K562 (cell line): ENCODE results near the gene ARMC8. TPM values are rescaled to one million over a fixed set of nuclear protein-coding genes. Genes with fewer than 3 reads are reported as not detected.

Experiments
- ASH1L ChIP-seq: fragments of 450-650 bp; IDR thresholded peaks from 2 replicates; pipeline ENCODE4 v1.6.1; 2018; ENCODE audit warnings: borderline replicate concordance, mild to moderate bottlenecking, low read depth; ENCODE audit not compliant: partially characterized antibody
- CBX2 ChIP-seq: fragments of 200-600 bp; sonication (generic); IDR thresholded peaks from one replicate; pipeline ENCODE4 v1.6.1; 2012; ENCODE audit warnings: mild to moderate bottlenecking, low read length, inconsistent platforms; ENCODE audit not compliant: insufficient read depth, poor library complexity, severe bottlenecking
- CEBPB ChIP-seq: fragments of 450-650 bp; IDR thresholded peaks from 2 replicates; pipeline ENCODE4 v1.6.1; 2016; ENCODE audit warnings: missing genetic modification characterization, missing compliant biosample characterization
- LCOR ChIP-seq: sonication (generic); formaldehyde crosslinking; IDR thresholded peaks from 2 replicates; pipeline ENCODE4 v1.8.0; 2022; ENCODE audit warnings: mild to moderate bottlenecking, missing genetic modification reagents
- MBD2 ChIP-seq: sonication (generic); IDR thresholded peaks from 2 replicates; pipeline ENCODE4 v1.6.1; 2016; ENCODE audit warnings: low read depth, borderline replicate concordance
- MED1 ChIP-seq: sonication (generic); formaldehyde crosslinking; IDR thresholded peaks from 2 replicates; pipeline ENCODE4 v1.8.1; 2023; ENCODE audit warnings: missing genetic modification reagents, borderline replicate concordance
- PRPF4 ChIP-seq: fragments of 200-400 bp; formaldehyde crosslinking; IDR thresholded peaks from one replicate; pipeline ENCODE4 v1.6.1; 2017; ENCODE audit warnings: low read length, low read depth, mild to moderate bottlenecking; ENCODE audit not compliant: insufficient read depth, poor library complexity, severe bottlenecking
- ZNF639 ChIP-seq, 2 experiments: fragments of 200-800 bp in 1 of 2; sonication (Bioruptor generic) in 1 of 2; sonication (generic) in 1 of 2; formaldehyde crosslinking in 1 of 2; IDR thresholded peaks in 1 of 2; conservative IDR thresholded peaks in 1 of 2; 2 replicates each; pipeline versions ENCODE4 v1.5.0 to v1.6.1; 2016 to 2020; ENCODE audit warnings: missing compliant biosample characterization in 1 of 2, missing genetic modification characterization in 1 of 2, missing genetic modification reagents in 1 of 2
- polyA plus RNA-seq, 8 experiments: library from polyadenylated mRNA; depleted of rRNA in 4 of 8; stranded (reverse) in 5 of 8; unstranded in 3 of 8; fragments of >200 nt; fragmentation: Nextera tagmentation in 2 of 8; fragmentation: Illumina TruSeq in 1 of 8; extraction: Ambion mirVana in 2 of 8; extraction: Trizol in 1 of 8; gene quantifications; 2 replicates each; pipeline versions ENCODE4 v1.2.1 to v1.2.3, GENCODE V29; 2011 to 2014; ENCODE audit warnings: inconsistent platforms in 1 of 8, missing spikeins in 1 of 8
- total RNA-seq, 7 experiments: library from RNA; depleted of rRNA in 6 of 7; stranded (reverse); fragments of >200 nt in 6 of 7; fragmentation: Illumina TruSeq in 2 of 7; extraction: Trizol in 2 of 7; gene quantifications; 2 replicates each; pipeline versions ENCODE4 v1.2.1 to v1.2.3, GENCODE V29; 2011 to 2021; ENCODE audit warnings: low replicate concordance in 1 of 7
- TF ChIP-seq, protein P1 (sequence below), 2 experiments: fragments of 450-650 bp; IDR thresholded peaks; 2 replicates each; pipeline ENCODE4 v1.6.1; 2016; ENCODE audit warnings: mild to moderate bottlenecking in 2 of 2, borderline replicate concordance in 1 of 2, low read depth in 1 of 2, moderate library complexity in 1 of 2
- TF ChIP-seq, protein P2 (sequence below), 2 experiments: fragments of 450-650 bp; IDR thresholded peaks; 2 replicates each; pipeline ENCODE4 v1.6.1; 2018; ENCODE audit warnings: mild to moderate bottlenecking in 2 of 2, low read depth in 1 of 2; ENCODE audit not compliant: partially characterized antibody in 2 of 2
- TF ChIP-seq, protein P3 (sequence below): fragments of 250-450 bp; sonication (Bioruptor Pico); IDR thresholded peaks from 2 replicates; pipeline ENCODE4 v1.8.0; 2021; ENCODE audit warnings: borderline replicate concordance, mild to moderate bottlenecking, moderate library complexity; ENCODE audit not compliant: poor library complexity, severe bottlenecking

ARMC8 gene
- total and polyA plus RNA-seq, 9 of the 15 experiments (the other 6 are each of a cell fraction or from before 2014, with no cell fraction given), result 22.4 to 76.1 (median 37.3) TPM

GRCh38 chr3:138199851-138200250 is 12.8 kb downstream of the ARMC8 start (continued):
- TF ChIP-seq, protein P1, sequence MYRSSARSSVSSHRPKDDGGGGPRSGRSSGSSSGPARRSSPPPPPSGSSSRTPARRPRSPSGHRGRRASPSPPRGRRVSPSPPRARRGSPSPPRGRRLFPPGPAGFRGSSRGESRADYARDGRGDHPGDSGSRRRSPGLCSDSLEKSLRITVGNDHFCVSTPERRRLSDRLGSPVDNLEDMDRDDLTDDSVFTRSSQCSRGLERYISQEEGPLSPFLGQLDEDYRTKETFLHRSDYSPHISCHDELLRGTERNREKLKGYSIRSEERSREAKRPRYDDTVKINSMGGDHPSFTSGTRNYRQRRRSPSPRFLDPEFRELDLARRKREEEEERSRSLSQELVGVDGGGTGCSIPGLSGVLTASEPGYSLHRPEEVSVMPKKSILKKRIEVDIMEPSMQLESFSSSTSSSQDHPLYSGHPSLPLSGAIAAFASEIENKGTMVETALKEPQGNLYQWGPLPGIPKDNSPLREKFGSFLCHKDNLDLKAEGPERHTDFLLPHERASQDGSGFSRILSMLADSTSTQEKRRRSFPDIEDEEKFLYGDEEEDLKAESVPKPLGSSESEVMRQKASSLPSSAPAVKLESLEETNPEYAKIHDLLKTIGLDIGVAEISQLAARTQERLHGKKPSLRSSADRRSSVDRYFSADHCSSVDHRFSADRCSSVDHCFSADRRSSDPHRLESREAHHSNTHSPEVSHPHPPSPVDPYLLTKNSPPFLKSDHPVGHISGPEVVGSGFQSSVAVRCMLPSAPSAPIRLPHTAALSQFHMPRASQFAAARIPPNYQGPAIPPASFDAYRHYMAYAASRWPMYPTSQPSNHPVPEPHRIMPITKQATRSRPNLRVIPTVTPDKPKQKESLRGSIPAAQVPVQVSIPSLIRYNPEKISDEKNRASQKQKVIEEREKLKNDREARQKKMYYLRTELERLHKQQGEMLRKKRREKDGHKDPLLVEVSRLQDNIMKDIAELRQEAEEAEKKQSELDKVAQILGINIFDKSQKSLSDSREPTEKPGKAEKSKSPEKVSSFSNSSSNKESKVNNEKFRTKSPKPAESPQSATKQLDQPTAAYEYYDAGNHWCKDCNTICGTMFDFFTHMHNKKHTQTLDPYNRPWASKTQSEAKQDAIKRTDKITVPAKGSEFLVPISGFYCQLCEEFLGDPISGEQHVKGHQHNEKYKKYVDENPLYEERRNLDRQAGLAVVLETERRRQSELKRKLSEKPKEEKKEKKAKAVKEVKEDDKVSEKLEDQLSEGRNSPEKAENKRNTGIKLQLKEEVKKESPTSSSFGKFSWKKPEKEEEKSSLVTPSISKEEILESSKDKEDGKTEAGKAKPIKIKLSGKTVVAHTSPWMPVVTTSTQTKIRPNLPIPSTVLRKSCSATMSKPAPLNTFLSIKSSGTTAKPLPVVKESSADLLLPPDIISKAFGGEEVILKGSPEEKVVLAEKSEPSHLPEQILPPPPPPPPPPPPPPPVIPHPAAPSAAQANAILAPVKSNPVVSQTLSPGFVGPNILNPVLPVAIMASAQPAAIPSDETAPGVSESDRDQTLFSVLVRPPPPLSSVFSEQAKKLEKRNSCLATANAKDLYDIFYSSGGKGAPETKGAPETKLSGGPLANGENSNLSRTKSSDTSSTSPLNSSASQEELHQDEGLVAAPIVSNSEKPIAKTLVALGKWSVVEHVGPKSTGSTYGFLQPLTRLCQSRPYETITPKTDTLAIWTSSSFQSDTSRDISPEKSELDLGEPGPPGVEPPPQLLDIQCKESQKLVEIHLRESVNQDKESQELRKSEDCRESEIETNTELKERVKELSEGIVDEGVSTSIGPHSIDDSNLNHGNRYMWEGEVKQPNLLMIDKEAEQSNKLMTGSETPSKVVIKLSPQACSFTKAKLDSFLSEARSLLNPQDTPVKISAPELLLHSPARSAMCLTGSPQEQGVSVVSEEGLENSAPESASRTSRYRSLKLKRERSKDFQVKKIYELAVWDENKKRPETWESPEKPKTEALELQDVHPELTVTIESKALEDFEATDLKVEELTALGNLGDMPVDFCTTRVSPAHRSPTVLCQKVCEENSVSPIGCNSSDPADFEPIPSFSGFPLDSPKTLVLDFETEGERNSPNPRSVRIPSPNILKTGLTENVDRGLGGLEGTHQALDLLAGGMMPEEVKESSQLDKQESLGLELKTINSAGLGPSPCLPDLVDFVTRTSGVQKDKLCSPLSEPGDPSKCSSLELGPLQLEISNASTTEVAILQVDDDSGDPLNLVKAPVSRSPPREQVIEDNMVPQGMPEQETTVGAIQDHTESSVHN (IDR thresholded peaks at IDR 0.05; ENCODE audit: borderline replicate concordance in 1 of 2, low read depth in 1 of 2), result 0 out of 4 replicates have a peak, but pooled peaks of 1 of the 2 experiments have one; percentile 5
- TF ChIP-seq MED1 (CRISPR knock-in tag), result no peak
- TF ChIP-seq, protein P2, sequence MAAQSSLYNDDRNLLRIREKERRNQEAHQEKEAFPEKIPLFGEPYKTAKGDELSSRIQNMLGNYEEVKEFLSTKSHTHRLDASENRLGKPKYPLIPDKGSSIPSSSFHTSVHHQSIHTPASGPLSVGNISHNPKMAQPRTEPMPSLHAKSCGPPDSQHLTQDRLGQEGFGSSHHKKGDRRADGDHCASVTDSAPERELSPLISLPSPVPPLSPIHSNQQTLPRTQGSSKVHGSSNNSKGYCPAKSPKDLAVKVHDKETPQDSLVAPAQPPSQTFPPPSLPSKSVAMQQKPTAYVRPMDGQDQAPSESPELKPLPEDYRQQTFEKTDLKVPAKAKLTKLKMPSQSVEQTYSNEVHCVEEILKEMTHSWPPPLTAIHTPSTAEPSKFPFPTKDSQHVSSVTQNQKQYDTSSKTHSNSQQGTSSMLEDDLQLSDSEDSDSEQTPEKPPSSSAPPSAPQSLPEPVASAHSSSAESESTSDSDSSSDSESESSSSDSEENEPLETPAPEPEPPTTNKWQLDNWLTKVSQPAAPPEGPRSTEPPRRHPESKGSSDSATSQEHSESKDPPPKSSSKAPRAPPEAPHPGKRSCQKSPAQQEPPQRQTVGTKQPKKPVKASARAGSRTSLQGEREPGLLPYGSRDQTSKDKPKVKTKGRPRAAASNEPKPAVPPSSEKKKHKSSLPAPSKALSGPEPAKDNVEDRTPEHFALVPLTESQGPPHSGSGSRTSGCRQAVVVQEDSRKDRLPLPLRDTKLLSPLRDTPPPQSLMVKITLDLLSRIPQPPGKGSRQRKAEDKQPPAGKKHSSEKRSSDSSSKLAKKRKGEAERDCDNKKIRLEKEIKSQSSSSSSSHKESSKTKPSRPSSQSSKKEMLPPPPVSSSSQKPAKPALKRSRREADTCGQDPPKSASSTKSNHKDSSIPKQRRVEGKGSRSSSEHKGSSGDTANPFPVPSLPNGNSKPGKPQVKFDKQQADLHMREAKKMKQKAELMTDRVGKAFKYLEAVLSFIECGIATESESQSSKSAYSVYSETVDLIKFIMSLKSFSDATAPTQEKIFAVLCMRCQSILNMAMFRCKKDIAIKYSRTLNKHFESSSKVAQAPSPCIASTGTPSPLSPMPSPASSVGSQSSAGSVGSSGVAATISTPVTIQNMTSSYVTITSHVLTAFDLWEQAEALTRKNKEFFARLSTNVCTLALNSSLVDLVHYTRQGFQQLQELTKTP (IDR thresholded peaks at IDR 0.05; ENCODE audit: low read depth in 1 of 2, partially characterized antibody in 2 of 2), result no peak
- peak in 1 of 2 experiments; percentile 49; a peak in 1 of 4 replicates for TF ChIP-seq ZNF639 (CRISPR knock-in tag; conservative IDR thresholded peaks at IDR 0.05 in 1 of 2, IDR thresholded peaks at IDR 0.05 in 1 of 2)
- TF ChIP-seq CBX2, result no peak
- no peak for TF ChIP-seq ASH1L
- TF ChIP-seq, protein P3, sequence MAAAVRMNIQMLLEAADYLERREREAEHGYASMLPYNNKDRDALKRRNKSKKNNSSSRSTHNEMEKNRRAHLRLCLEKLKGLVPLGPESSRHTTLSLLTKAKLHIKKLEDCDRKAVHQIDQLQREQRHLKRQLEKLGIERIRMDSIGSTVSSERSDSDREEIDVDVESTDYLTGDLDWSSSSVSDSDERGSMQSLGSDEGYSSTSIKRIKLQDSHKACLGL, result no peak
- TF ChIP-seq CEBPB (tag), result no peak
- no peak for TF ChIP-seq PRPF4
- no peak for TF ChIP-seq MBD2
- TF ChIP-seq LCOR (CRISPR knock-in tag), result peak; percentile 54; the same call in 1 of the 2 replicates
